RWPE2 (cell line): ENCODE data around the gene ZNF219.

ENCODE experiments used
- ATAC-seq: fragments of 200-7000 bp; cut with Tn5 transposase; 3 replicates; pipeline ENCODE4 v1.9.1; 2021; ENCODE audit warnings: low read depth
- DNase-seq: peaks from one replicate; pipeline ENCODE4 v3.0.0-alpha.2; 2020; ENCODE audit warnings: low spot score
- H3K27ac ChIP-seq: fragments of 450-650 bp; 2 replicates; pipeline ENCODE4 v1.5.1; 2017; ENCODE audit warnings: mild to moderate bottlenecking; ENCODE audit not compliant: poor library complexity, severe bottlenecking
- H3K27me3 ChIP-seq: fragments of 250-450 bp; sonication (Bioruptor Pico); 2 replicates; pipeline ENCODE4 v1.5.1; 2021; ENCODE audit warnings: mild to moderate bottlenecking, moderate library complexity; ENCODE audit not compliant: insufficient read depth, poor library complexity, severe bottlenecking
- H3K36me3 ChIP-seq: fragments of 250-450 bp; sonication (Bioruptor Pico); 2 replicates; pipeline ENCODE4 v1.5.1; 2020; ENCODE audit warnings: low read depth, mild to moderate bottlenecking, moderate library complexity
- H3K4me1 ChIP-seq: fragments of 250-450 bp; sonication (Bioruptor Pico); 2 replicates; pipeline ENCODE4 v1.5.1; 2021; ENCODE audit warnings: mild to moderate bottlenecking, moderate library complexity; ENCODE audit not compliant: insufficient read depth, poor library complexity, severe bottlenecking
- H3K4me3 ChIP-seq: fragments of 250-450 bp; sonication (Bioruptor Pico); 2 replicates; pipeline ENCODE4 v1.5.1; 2021; ENCODE audit warnings: mild to moderate bottlenecking, moderate library complexity; ENCODE audit not compliant: severe bottlenecking
- H3K9me3 ChIP-seq: fragments of 250-450 bp; sonication (Bioruptor Pico); 2 replicates; pipeline ENCODE4 v1.5.1; 2021; ENCODE audit warnings: mild to moderate bottlenecking, moderate library complexity; ENCODE audit not compliant: severe bottlenecking
- CTCF ChIP-seq: fragments of 450-650 bp; IDR thresholded peaks from one replicate; pipeline ENCODE4 v1.5.1; 2017; ENCODE audit warnings: mild to moderate bottlenecking, moderate library complexity; ENCODE audit not compliant: poor library complexity, severe bottlenecking

ZNF219 gene

GRCh38 chr14:21103710-21104447, 5.4 kb upstream of the ZNF219 start:
- no peaks in the 10 kb centered on the region for H3K27me3 ChIP-seq
- H3K27ac ChIP-seq, result peak overlapping the region; percentile 82
- H3K4me3 ChIP-seq, result peak overlapping the region; percentile 39
- no peaks in the 10 kb centered on the region for H3K36me3 ChIP-seq
- ATAC-seq (peak; percentile 83), DNase-seq (peak; percentile 98)
- no peaks in the 10 kb centered on the region for H3K9me3 ChIP-seq
- peak; percentile 77 for TF ChIP-seq CTCF
- peaks cover 51% of the 10 kb centered on the region for H3K4me1 ChIP-seq

GRCh38 chr14:21103411-21103709, 4.9 kb upstream of the ZNF219 start:
- no peaks in the 10 kb centered on the region for H3K9me3 ChIP-seq
- peak overlapping the region; percentile 39 for H3K4me3 ChIP-seq
- peaks cover 51% of the 10 kb centered on the region for H3K4me1 ChIP-seq
- peak overlapping the region; percentile 82 for H3K27ac ChIP-seq
- no peaks in the 10 kb centered on the region for H3K27me3 ChIP-seq
- H3K36me3 ChIP-seq, result no peaks in the 10 kb centered on the region
- no peak for TF ChIP-seq CTCF
- DNase-seq (no peak), ATAC-seq (no peak)

GRCh38 chr14:21102521-21103410, 4.3 kb upstream of the ZNF219 start:
- H3K4me3 ChIP-seq, result peak overlapping the region; percentile 39
- DNase-seq (no peak), ATAC-seq (no peak)
- TF ChIP-seq CTCF, result no peak
- no peaks in the 10 kb centered on the region for H3K36me3 ChIP-seq
- peak overlapping the region; percentile 82 for H3K27ac ChIP-seq
- no peaks in the 10 kb centered on the region for H3K9me3 ChIP-seq
- H3K4me1 ChIP-seq, result peaks cover 50% of the 10 kb centered on the region
- H3K27me3 ChIP-seq, result no peaks in the 10 kb centered on the region

- peaks cover 41% of the 10 kb centered on the region for H3K4me1 ChIP-seq
These were observed 3.5 kb upstream of the ZNF219 start for GRCh38 chr14:21101802-21102413.

More at GRCh38 chr14:21101802-21102413, 3.5 kb upstream of the ZNF219 start:
- H3K9me3 ChIP-seq, result no peaks in the 10 kb centered on the region
- H3K4me3 ChIP-seq, result no peak overlapping the region
- ATAC-seq (no peak), DNase-seq (no peak)
- H3K27ac ChIP-seq, result peak overlapping the region; percentile 82
- TF ChIP-seq CTCF, result no peak
- H3K36me3 ChIP-seq, result no peaks in the 10 kb centered on the region
- no peaks in the 10 kb centered on the region for H3K27me3 ChIP-seq
